ENCODE results near the gene SEL1L.
"Not testable (repeated sequence)": the region's sequence is repeated elsewhere in the genome, so short reads cannot be mapped to it uniquely, and the experiment has no call there.

Gene SEL1L

GRCh38 chr14:81474148-81474492 lies 59.5 kb downstream of the SEL1L start:
- no peak overlapping the region for H3K4me3 ChIP-seq (ENCODE audit: low read length)
- TF ChIP-seq CTCF (conservative IDR thresholded peaks at IDR 0.05; ENCODE audit: low read length), result no peak
- no peak for DNase-seq (ENCODE audit: low read depth)

- H3K4me3 ChIP-seq (ENCODE audit: low read length), result no peak overlapping the region
- no peak for DNase-seq (ENCODE audit: low read depth)
- TF ChIP-seq CTCF (conservative IDR thresholded peaks at IDR 0.05; ENCODE audit: low read length), result no peak
These were observed 60.1 kb downstream of the SEL1L start for GRCh38 chr14:81473456-81474147.

GRCh38 chr14:81472096-81472800 lies 61.4 kb downstream of the SEL1L start:
- no peak overlapping the region for H3K4me3 ChIP-seq (ENCODE audit: low read length)
- no peak for TF ChIP-seq CTCF (conservative IDR thresholded peaks at IDR 0.05; ENCODE audit: low read length)

GRCh38 chr14:81471062-81471461 lies 62.6 kb downstream of the SEL1L start:
- DNase-seq (ENCODE audit: low read depth), result no peak
- no peak overlapping the region for H3K4me3 ChIP-seq (ENCODE audit: low read length)
- TF ChIP-seq CTCF (conservative IDR thresholded peaks at IDR 0.05; ENCODE audit: low read length), result no peak

More at GRCh38 chr14:81472096-81472800, 61.4 kb downstream of the SEL1L start:
- no peak for DNase-seq (ENCODE audit: low read depth)

GRCh38 chr14:81470557-81470826 lies 63.2 kb downstream of the SEL1L start:
- H3K4me3 ChIP-seq (ENCODE audit: low read length); DNase-seq (ENCODE audit: low read depth): not testable (repeated sequence)

- no peak for DNase-seq (ENCODE audit: low read depth)
- no peak for TF ChIP-seq CTCF (conservative IDR thresholded peaks at IDR 0.05; ENCODE audit: low read length)
- no peak overlapping the region for H3K4me3 ChIP-seq (ENCODE audit: low read length)
These were observed 66.8 kb downstream of the SEL1L start for GRCh38 chr14:81466854-81467253.

- TF ChIP-seq CTCF (conservative IDR thresholded peaks at IDR 0.05; ENCODE audit: low read length), result no peak
- DNase-seq (ENCODE audit: low read depth), result no peak
- no peak overlapping the region for H3K4me3 ChIP-seq (ENCODE audit: low read length)
These were observed 68.0 kb downstream of the SEL1L start for GRCh38 chr14:81465507-81466228.

- H3K4me3 ChIP-seq (ENCODE audit: low read length), result peak overlapping the region; percentile 69
- DNase-seq (ENCODE audit: low read depth), result not testable (repeated sequence)
These were observed 68.7 kb downstream of the SEL1L start for GRCh38 chr14:81465003-81465392.

All from AG10803 (cell line).